Activated T-helper 1 cell treated with anti-CD3 and anti-CD28 coated beads, Interleukin-2, amount 50 U/mL, for 16 hours (primary cell): Measurements from ENCODE around the gene BTNL2.
"Not testable (repeated sequence)": the region's sequence is repeated elsewhere in the genome, so short reads cannot be mapped to it uniquely, and the experiment has no call there.

Experiments
- DNase-seq, 2 donors: peaks; one replicate each; pipeline ENCODE4 v3.0.0-alpha.2; 2020; ENCODE audit warnings: low read depth in 1 of 2, low spot score in 1 of 2

Gene BTNL2, protein sequence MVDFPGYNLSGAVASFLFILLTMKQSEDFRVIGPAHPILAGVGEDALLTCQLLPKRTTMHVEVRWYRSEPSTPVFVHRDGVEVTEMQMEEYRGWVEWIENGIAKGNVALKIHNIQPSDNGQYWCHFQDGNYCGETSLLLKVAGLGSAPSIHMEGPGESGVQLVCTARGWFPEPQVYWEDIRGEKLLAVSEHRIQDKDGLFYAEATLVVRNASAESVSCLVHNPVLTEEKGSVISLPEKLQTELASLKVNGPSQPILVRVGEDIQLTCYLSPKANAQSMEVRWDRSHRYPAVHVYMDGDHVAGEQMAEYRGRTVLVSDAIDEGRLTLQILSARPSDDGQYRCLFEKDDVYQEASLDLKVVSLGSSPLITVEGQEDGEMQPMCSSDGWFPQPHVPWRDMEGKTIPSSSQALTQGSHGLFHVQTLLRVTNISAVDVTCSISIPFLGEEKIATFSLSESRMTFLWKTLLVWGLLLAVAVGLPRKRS

GRCh38 chr6:32406857-32407256 is at the start of gene BTNL2:
BTNL2 (minus strand) TSS chr6:32407181; CDS start chr6:32407123, 58 bp downstream.
- DNase-seq: no peak

GRCh38 chr6:32449088-32449736 is 42.2 kb upstream of the BTNL2 start:
- no peak for DNase-seq

DNA sequence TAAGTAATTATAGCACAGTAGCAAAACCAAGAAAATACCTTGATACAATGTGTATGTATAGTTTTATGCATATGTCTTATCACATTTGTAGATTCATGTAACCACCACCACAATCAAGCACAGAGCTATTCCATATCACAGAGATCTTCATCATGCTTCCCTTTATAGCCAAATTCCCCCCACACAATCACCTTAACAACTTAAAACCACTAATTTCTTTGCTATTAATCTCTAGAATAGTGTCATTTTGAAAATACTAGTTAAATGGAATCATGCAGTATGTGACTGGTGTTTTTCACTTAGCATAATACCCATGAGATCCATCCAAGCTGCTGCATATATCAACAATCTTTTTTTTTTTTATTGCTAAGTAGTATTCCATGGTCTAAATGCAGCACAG is 41.0 kb upstream of the BTNL2 start:
- no peak for DNase-seq

DNA sequence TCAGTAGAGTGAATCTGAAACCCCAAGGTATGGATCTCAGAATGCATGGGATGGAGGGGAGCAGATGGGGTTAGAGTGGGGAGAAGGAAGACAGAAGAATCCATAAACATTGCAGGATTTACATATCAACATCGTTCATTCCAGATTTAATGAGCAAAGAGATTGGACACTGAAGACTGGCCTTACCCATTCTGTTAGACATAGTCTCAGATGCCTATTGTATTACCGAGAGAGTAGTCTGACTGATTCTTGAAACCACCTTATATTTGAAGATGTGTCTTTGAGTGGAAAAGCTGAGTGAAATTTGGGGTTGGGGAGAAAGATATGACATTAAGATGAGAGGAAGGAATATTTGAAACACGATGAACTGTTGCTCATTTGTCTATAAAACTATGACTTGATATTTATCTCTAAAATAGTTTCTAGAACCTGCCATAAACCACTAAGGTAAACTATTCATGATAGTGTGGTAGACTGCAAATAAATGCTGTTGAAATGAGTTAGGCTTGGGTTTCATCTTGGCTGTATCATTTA is 38.4 kb upstream of the BTNL2 start:
- no peak for DNase-seq

- no peak for DNase-seq
These were observed 37.5 kb upstream of the BTNL2 start for GRCh38 chr6:32444433-32444832.

- DNase-seq: no peak
These were observed 36.1 kb upstream of the BTNL2 start for GRCh38 chr6:32442977-32443552.

DNA sequence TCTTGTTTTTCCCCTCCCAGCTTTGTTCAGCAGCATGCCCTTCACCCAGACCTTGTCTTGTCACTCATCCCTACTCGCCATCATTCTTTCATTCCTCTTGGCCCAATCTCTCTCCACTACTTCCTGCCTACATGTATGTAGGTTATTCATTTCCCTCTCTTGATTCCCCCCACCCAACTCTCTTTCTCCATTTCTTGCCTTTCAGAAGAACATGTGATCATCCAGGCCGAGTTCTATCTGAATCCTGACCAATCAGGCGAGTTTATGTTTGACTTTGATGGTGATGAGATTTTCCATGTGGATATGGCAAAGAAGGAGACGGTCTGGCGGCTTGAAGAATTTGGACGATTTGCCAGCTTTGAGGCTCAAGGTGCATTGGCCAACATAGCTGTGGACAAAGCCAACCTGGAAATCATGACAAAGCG is 35.3 kb upstream of the BTNL2 start:
- DNase-seq: no peak

DNA sequence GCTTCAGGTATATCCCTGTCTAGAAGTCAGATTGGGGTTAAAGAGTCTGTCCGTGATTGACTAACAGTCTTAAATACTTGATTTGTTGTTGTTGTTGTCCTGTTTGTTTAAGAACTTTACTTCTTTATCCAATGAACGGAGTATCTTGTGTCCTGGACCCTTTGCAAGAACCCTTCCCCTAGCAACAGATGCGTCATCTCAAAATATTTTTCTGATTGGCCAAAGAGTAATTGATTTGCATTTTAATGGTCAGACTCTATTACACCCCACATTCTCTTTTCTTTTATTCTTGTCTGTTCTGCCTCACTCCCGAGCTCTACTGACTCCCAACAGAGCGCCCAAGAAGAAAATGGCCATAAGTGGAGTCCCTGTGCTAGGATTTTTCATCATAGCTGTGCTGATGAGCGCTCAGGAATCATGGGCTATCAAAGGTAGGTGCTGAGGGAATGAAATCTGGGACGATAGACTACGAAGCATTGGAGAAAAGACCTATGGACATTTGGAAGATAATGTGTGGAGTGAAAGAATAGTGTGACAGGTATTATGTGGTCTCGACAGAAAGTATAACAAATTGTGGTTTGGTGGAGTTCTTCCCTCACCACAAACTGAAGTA is 32.7 kb upstream of the BTNL2 start, which contains the start of gene HLA-DRA:
Gene HLA-DRA (plus strand): TSS at position 286 of the 613 bp plus-strand sequence. CDS start 64 bp downstream, at position 350.
- no peak for DNase-seq

DNA sequence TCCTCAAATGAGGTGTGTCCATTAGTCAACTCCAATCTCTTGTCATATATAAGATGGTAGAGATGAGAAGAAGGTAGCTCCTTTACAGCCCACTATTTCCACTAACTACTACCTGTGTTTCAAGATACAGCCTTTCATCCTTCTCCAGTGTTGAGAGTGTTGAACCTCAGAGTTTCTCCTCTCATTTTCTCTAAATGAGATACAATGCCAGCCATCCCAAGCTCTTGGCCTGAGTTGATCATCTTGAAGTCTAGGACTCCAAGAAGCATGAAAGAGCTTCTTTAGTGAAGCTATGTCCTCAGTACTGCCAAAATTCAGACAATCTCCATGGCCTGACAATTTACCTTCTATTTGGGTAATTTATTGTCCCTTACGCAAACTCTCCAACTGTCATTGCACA is 32.2 kb upstream of the BTNL2 start:
- DNase-seq: no peak

GRCh38 chr6:32436995-32437836 is 30.2 kb upstream of the BTNL2 start:
- DNase-seq: no peak

- no peak for DNase-seq
These were observed 29.2 kb upstream of the BTNL2 start for GRCh38 chr6:32436186-32436585.

GRCh38 chr6:32433950-32434349 is 27.0 kb upstream of the BTNL2 start:
- DNase-seq: not testable (repeated sequence)

GRCh38 chr6:32432050-32432450 is 25.1 kb upstream of the BTNL2 start:
- DNase-seq: no peak

DNA sequence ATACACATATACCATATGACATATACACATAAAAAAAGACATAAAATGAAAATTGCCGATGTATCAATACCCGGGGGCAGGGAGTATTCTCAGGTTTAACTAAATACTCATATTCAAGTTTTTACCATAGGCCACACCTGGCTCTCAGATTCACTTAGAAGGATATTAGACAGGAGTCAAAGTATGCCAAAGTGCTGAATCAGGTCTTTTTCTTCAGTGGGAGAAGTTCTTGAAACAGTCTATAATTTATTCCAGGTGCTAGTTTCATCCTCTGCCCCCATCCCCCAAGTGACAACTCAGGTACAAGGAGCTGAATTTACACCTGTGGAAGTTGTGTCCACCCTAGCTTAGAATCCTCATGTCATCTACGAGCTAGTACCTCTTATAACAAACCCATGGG is 24.2 kb upstream of the BTNL2 start:
- DNase-seq: no peak

DNA sequence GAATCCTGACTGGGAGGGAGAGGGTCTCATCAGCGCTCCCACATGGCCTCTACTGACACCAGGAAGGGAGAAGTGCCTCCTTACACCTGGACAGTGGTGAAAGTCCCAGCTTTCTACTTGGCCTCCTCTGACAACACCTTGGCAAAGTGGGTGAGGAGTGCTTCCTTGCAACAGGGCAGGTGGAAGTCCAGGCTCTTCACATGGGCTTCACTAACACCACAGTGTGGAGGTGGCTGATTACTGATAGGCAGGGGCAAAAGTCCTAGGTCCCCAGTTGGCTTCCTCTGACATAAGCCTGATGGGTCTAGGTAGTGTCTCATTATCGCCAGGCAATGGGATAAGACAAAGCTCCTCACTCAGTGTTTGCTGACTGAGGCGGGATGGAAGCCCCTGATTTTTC is 23.2 kb upstream of the BTNL2 start:
- no peak for DNase-seq

DNA sequence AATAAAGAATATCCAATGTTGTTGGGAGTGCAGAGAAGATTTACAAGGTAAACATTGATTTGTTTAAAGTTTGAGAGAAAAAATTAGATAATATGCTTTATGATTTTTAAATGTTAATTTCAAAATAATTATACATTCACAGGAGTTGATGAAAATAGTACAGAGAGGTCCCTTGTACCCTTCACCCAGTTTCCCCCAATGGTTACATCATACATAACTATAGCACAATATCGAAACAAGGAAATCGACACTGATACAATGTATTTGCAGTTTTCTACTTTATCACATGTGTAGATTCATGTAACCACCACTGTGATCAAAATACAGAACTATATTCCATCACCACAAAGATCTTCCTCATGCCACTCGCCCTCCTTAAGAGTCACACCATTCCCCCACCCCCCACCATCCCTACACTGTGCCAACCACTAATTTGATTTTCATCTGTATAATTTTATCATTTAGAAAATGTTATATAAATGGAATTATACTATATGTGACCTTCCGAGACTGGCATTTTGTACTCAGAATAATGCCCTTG is 21.0 kb upstream of the BTNL2 start:
- DNase-seq: no peak

GRCh38 chr6:32427218-32427617 is 20.2 kb upstream of the BTNL2 start:
- DNase-seq: no peak

GRCh38 chr6:32426338-32426737 is 19.4 kb upstream of the BTNL2 start:
- no peak for DNase-seq

- DNase-seq: no peak
These were observed 17.8 kb upstream of the BTNL2 start for GRCh38 chr6:32424589-32425300.
